AG04449 (cell line): ENCODE data around the gene DOCK7.
"Not testable (repeated sequence)": the region's sequence is repeated elsewhere in the genome, so short reads cannot be mapped to it uniquely, and the experiment has no call there.

Source experiments
- CTCF ChIA-PET: fragments of 350-600 bp; formaldehyde crosslinking; extraction: SDS; loops from one replicate; lab custom pipeline; 2021; ENCODE audit warnings: antibody characterized with exemption; lab: Yijun Ruan, JAX
- POLR2A ChIA-PET: fragments of 400-600, 350-600 bp; formaldehyde crosslinking; extraction: SDS; loops from one replicate; lab custom pipeline; 2020; ENCODE audit warnings: antibody characterized with exemption, inconsistent platforms; lab: Yijun Ruan, JAX
- DNase-seq: peaks from one replicate; pipeline ENCODE4 v3.0.0-alpha.2; 2010; ENCODE audit warnings: low read depth, low spot score
- H3K4me3 ChIP-seq: 2 replicates; pipeline ENCODE4 v1.5.1; 2011; ENCODE audit warnings: low read depth, mild to moderate bottlenecking, control low read depth, low read length
- TF ChIP-seq, protein P1 (sequence below): IDR thresholded peaks from one replicate; pipeline ENCODE4 v1.5.1; 2011; ENCODE audit warnings: mild to moderate bottlenecking, moderate library complexity, low read length, control low read depth, inconsistent platforms; ENCODE audit not compliant: insufficient read depth; ENCODE audit errors: missing control alignments

Gene DOCK7

DNA sequence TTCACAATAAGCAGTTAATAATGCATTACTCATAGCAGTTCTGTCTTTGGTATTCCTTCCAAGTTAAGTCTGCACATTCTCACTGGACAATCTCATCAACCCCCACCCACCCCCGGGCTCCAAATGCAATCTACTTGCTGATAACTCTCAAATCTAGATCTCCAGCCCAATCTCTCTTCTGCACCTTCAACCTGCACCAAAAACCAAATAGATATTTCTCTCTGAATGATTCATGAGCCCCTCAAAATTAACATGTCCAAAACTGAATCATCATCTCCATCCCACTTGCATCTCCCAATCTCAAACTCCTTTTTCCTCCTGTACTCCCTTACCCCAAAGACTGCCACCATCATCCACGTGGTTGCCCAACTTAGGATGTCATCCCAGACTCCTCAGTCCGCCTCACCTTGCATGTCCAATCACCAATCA, 2.7 kb downstream of the DOCK7 start:
- ChIA-PET POLR2A (no interaction called here), CTCF (no interaction called here)
- H3K4me3 ChIP-seq: no peak overlapping the region
- TF ChIP-seq, protein P1, sequence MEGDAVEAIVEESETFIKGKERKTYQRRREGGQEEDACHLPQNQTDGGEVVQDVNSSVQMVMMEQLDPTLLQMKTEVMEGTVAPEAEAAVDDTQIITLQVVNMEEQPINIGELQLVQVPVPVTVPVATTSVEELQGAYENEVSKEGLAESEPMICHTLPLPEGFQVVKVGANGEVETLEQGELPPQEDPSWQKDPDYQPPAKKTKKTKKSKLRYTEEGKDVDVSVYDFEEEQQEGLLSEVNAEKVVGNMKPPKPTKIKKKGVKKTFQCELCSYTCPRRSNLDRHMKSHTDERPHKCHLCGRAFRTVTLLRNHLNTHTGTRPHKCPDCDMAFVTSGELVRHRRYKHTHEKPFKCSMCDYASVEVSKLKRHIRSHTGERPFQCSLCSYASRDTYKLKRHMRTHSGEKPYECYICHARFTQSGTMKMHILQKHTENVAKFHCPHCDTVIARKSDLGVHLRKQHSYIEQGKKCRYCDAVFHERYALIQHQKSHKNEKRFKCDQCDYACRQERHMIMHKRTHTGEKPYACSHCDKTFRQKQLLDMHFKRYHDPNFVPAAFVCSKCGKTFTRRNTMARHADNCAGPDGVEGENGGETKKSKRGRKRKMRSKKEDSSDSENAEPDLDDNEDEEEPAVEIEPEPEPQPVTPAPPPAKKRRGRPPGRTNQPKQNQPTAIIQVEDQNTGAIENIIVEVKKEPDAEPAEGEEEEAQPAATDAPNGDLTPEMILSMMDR: no peak
- DNase-seq: no peak

DNA sequence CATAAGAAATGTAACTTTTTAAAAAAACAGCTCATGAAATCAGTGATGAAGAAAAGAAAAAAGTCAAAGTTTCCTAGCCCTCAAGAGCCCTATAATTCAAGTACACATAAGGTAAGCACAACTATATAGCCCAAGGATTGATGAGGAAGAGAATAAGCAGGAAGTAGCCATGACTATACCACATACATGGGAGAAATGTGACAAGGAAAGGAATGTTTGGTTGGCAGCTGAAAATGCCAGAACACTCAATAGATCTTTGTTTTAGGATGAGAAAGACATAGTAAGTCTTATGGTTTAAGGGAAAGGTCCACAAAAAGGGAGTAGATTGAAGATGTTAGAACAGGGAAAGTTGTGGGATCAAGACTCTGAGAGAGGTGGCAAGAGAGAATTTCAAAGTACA, 5.7 kb downstream of the DOCK7 start:
- POLR2A ChIA-PET: interaction anchor here (0.6 kb wide), 1 partner anchor 93 kb away, joined by 3 read pairs; no protein-coding TSS in a partner anchor
- TF ChIP-seq, protein P1: no peak
- H3K4me3 ChIP-seq: no peak overlapping the region
- CTCF ChIA-PET: interaction anchor here (1.4 kb wide), 1 partner anchor 174 kb away, joined by 5 read pairs; no protein-coding TSS in a partner anchor
- no peak for DNase-seq

DNA sequence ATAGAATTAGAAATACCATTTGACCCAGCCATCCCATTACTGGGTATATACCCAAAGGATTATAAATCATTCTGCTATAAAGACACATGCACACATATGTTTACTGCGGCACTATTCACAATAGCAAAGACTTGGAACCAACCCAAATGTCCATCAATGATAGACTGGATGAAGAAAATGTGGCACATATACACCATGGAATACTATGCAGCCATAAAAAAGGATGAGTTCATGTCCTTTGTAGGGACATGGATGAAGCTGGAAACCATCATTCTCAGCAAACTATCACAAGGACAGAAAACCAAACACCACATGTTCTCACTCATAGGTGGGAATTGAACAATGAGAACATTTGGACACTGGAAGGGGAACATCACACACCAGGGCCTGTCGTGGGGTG, 7.2 kb downstream of the DOCK7 start:
- DNase-seq, POLR2A ChIA-PET, CTCF ChIA-PET, H3K4me3 ChIP-seq: not testable (repeated sequence)

DNA sequence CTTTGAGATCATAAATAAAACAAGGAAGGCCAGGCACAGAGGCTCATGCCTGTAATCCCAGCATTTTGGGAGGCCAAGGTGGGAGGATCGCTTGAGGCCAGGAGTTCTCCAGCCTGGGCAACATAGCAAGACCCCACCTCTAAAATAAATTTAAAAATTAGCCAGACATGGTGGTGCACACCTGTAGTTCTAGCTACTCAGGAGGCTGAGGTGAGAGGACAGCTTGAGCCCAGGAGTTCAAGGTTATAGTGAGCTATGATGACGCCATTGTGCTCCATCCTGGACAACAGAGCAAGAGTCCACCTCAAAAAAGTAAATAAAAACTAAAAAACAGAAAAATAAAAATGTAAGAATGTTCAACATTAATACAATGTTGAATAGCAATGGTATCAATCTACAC, 10.4 kb downstream of the DOCK7 start:
- POLR2A ChIA-PET, CTCF ChIA-PET: not testable (repeated sequence)

DNA sequence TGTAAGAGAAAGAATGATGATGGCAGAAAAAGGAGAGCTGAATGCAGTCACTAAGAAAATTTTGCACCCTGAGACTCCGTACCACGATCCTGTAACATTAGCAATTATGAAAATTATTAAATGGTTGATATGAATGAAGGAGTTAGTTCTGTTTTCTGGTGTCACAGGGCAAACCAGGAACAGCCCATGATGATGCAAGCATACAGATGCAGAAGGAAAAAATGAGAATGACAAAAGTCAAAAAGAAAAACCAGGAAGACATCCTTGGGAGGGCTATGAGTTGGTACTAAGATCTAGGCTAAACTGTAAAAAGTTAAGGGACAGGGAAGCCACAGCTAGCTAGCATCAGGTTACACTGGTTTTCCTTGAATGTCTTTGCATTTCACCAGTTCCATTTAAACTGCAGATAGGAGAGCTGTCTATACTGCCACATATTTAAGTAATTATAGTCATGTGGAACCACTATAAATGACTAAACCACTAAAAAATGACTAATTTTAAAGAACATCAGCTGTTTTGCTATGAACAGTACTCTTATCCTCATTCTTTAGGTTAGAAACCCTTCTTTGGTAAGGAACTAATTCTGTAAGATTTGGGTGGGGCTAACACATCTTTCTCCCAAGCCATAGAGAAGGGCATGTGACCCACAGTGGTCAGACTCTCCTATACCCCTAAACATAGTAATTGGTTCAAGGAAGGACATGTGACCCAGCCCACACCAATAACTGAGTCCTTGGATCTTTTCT, 11.4 kb downstream of the DOCK7 start:
- H3K4me3 ChIP-seq: no peak overlapping the region
- ChIA-PET POLR2A (interaction anchor here (1.0 to 1.3 kb wide), 2 partner anchors 10 to 13 kb away, joined by 4 to 7 read pairs; no protein-coding TSS in a partner anchor), CTCF (interaction anchor here (0.7 to 0.8 kb wide), 2 partner anchors 15 to 70 kb away, joined by 3 read pairs; no protein-coding TSS in a partner anchor)
- peak; percentile 69 for DNase-seq
- TF ChIP-seq, protein P1: no peak

More for the DNA sequence above, 10.4 kb downstream of the DOCK7 start:
- DNase-seq, H3K4me3 ChIP-seq: not testable (repeated sequence)

DNA sequence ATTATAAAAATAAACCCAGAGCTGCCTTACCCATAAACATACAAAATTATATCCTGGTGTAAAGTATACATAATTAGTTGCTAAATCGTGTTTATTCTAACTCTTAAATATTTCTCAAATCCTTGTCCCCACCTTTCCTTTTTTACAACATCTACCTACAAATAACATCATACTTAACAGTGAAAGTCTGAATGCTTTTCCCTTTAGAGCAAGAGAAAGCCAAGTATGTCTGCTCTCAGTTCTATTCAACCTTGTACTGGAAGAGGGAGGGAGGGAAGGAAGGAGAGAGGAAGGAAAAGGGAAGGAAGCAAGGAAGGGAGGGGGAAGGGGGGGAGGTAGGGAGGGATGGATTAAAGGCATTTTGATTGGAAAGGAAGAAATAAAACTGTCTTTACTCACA, 14.6 kb downstream of the DOCK7 start:
- TF ChIP-seq, protein P1: no peak
- CTCF ChIA-PET: no interaction called here
- DNase-seq: no peak
- H3K4me3 ChIP-seq: no peak overlapping the region
- POLR2A ChIA-PET: no interaction called here

DNA sequence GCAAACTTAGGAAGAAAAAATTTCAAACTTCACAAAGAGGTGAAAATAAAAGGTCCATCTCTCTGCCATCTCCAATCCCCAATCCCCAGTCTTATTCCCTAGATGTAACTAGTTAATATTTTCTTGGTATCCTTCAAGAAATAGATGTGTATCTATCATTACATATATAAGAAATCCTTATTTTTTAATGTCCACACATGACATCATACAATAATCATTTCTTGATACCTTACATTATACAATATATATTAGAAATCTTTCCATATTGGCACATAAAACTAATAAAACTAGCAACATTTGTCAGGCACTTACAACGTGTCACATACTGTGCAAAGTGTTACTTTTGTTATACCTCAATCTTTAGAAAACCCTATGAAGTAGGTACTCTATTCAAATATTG, 16.2 kb downstream of the DOCK7 start:
- DNase-seq: no peak
- CTCF ChIA-PET: interaction anchor here (0.6 kb wide), 1 partner anchor 41 kb away, joined by 3 read pairs; no protein-coding TSS in a partner anchor
- POLR2A ChIA-PET: no interaction called here
- TF ChIP-seq, protein P1: no peak
- no peak overlapping the region for H3K4me3 ChIP-seq
